ENCODE measurements around the gene MYF6. TPM values are rescaled to one million over a fixed set of nuclear protein-coding genes. Genes with fewer than 3 reads are reported as not detected.

The MYF6 gene
- total and polyA plus RNA-seq, 2 of the 13 experiments (the other 11 are each of a cell fraction or from before 2014, with no cell fraction given) = not detected

- no TSS peak for BruUV-seq (replicated peaks)
- 29% methylated on average over 2 of the region's 2 CpGs for WGBS (ENCODE audit: low lambda C conversion rate)
- H3K4me2 ChIP-seq (ENCODE audit: low read depth, low read length) = 0 out of 2 replicates have a peak overlapping the region, but pooled peaks have one; percentile 3
Observed at GRCh38 chr12:80697270-80697887, 10.1 kb upstream of the MYF6 start.

More at GRCh38 chr12:80697270-80697887, 10.1 kb upstream of the MYF6 start:
- ATAC-seq (peak; percentile 39; the same call in 1 of the 3 replicates), FAIRE-seq (no peak), DNase-seq (ENCODE audit: low spot score) (no peak)
- H4K20me1 ChIP-seq (ENCODE audit: insufficient read depth, low read length) = no peaks in the 10 kb centered on the region
- peaks cover 19% of the 10 kb centered on the region for H3K4me1 ChIP-seq (ENCODE audit: insufficient read depth, low read length)
- CTCF ChIA-PET (ENCODE audit: low intra/inter-chr PET ratio, low total read pairs) = no interaction called here
- intact Hi-C loops (cut with micrococcal nuclease; ENCODE audit: unreplicated experiment) = no loop called here
- H3K9ac ChIP-seq (ENCODE audit: insufficient read depth, low read depth, low read length) = no peak overlapping the region
- 0 out of 6 replicates have a peak overlapping the region, but pooled peaks of 1 of the 3 experiments have one; percentile 7 for H3K4me3 ChIP-seq (replicated peaks in 1 of 3; ENCODE audit: insufficient read depth in 1 of 3, low read depth in 2 of 3, low read length in 3 of 3)
- no peaks in the 10 kb centered on the region for H3K27me3 ChIP-seq (ENCODE audit: control insufficient read depth in 1 of 2, insufficient read depth in 2 of 2, low read length in 2 of 2)
- H2AFZ ChIP-seq (ENCODE audit: low read length) = no peak overlapping the region
- H3K36me3 ChIP-seq (replicated peaks in 1 of 2; ENCODE audit: control insufficient read depth in 1 of 2, insufficient read depth in 2 of 2, low read length in 2 of 2) = no peaks in the 10 kb centered on the region
- in situ Hi-C loops (cut with HindIII; ENCODE audit: extremely low pct_ligation_motif_present, low pct_unique_long_range_greater_than_20kb) = no loop called here
- no peak for TF ChIP-seq MEIS1 (CRISPR knock-in tag; IDR thresholded peaks at IDR 0.05; ENCODE audit: borderline replicate concordance)
- TF ChIP-seq ZNF83 (CRISPR knock-in tag; IDR thresholded peaks at IDR 0.05; ENCODE audit: borderline replicate concordance) = no peak
- no peak for TF ChIP-seq IRF9 (CRISPR knock-in tag; IDR thresholded peaks at IDR 0.05; ENCODE audit: borderline replicate concordance)
- TF ChIP-seq POLR2G (IDR thresholded peaks at IDR 0.05; ENCODE audit: low read depth, low read length) = no peak
- TF ChIP-seq ZNF562 (CRISPR knock-in tag; IDR thresholded peaks at IDR 0.05; ENCODE audit: borderline replicate concordance) = no peak
- no peak for TF ChIP-seq SNAI1 (CRISPR knock-in tag; IDR thresholded peaks at IDR 0.05; ENCODE audit: borderline replicate concordance)
- TF ChIP-seq TBL1XR1 (IDR thresholded peaks at IDR 0.05; ENCODE audit: borderline replicate concordance, low read length, partially characterized antibody) = no peak
- no peak for TF ChIP-seq MAX (IDR thresholded peaks at IDR 0.05)
- no peak for TF ChIP-seq NFRKB (IDR thresholded peaks at IDR 0.05)
- TF ChIP-seq FUBP1 (CRISPR knock-in tag; IDR thresholded peaks at IDR 0.05; ENCODE audit: borderline replicate concordance) = no peak
- TF ChIP-seq ZNF616 (CRISPR knock-in tag; IDR thresholded peaks at IDR 0.05; ENCODE audit: low read depth) = no peak
- TF ChIP-seq ATM (IDR thresholded peaks at IDR 0.05; ENCODE audit: borderline replicate concordance) = no peak
- no peak for TF ChIP-seq SOX13 (IDR thresholded peaks at IDR 0.05)
- TF ChIP-seq SOX13 (CRISPR knock-in tag; conservative IDR thresholded peaks at IDR 0.05 in 1 of 2, IDR thresholded peaks at IDR 0.05 in 1 of 2) = no peak
- no peak overlapping the region for H3K27ac ChIP-seq (ENCODE audit: extremely low read length, insufficient read depth, low read length)
- H3K79me2 ChIP-seq (ENCODE audit: insufficient read depth, low read length) = no peaks in the 10 kb centered on the region
- no peaks in the 10 kb centered on the region for H3K9me3 ChIP-seq (ENCODE audit: low read length)
- POLR2A ChIA-PET = no interaction called here
